ENCODE data around the gene OOEP. TPM values are rescaled to one million over a fixed set of nuclear protein-coding genes. Genes with fewer than 3 reads are reported as not detected.

Gene OOEP
- polyA plus RNA-seq, 3 donors: not detected

DNA sequence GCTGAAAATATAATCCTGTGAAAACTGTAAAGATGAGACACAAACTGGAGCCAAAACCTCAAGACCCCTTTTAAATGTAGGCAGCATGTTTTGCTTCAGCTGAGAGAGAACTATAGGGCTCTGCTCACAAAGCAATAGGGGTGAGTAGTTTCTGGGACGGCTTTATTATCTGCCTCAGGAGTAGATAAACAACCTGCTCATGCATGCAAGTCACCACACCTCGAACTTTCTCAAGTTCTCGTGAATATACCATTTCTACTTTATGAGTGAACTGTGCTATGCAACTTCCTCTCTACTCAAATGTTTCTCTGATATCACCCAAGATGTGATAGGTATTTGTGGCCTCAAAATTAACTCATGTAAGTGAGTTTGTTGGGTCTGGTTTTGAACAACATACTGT is 7.5 kb upstream of the OOEP start:
- H3K4me1 Mint-ChIP-seq: no peaks in the 10 kb centered on the region
- WGBS (ENCODE audit: insufficient coverage): no CpG with 5 or more reads among the region's 3 CpGs
- no peak overlapping the region for H3K4me3 ChIP-seq (replicated peaks in 1 of 3; ENCODE audit: low read depth in 2 of 3, low read length in 3 of 3)
- H3K27ac Mint-ChIP-seq: no peak overlapping the region
- H3K36me3 Mint-ChIP-seq: no peaks in the 10 kb centered on the region
- DNase-seq: no peak
- no peaks in the 10 kb centered on the region for H3K79me2 ChIP-seq (ENCODE audit: insufficient read depth, low read length)
- TF ChIP-seq, protein P1, sequence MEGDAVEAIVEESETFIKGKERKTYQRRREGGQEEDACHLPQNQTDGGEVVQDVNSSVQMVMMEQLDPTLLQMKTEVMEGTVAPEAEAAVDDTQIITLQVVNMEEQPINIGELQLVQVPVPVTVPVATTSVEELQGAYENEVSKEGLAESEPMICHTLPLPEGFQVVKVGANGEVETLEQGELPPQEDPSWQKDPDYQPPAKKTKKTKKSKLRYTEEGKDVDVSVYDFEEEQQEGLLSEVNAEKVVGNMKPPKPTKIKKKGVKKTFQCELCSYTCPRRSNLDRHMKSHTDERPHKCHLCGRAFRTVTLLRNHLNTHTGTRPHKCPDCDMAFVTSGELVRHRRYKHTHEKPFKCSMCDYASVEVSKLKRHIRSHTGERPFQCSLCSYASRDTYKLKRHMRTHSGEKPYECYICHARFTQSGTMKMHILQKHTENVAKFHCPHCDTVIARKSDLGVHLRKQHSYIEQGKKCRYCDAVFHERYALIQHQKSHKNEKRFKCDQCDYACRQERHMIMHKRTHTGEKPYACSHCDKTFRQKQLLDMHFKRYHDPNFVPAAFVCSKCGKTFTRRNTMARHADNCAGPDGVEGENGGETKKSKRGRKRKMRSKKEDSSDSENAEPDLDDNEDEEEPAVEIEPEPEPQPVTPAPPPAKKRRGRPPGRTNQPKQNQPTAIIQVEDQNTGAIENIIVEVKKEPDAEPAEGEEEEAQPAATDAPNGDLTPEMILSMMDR (IDR thresholded peaks at IDR 0.05): no peak
- no peaks in the 10 kb centered on the region for H4K20me1 ChIP-seq (ENCODE audit: insufficient read depth, low read length)
- no peak overlapping the region for H2AFZ ChIP-seq (ENCODE audit: insufficient read depth, low read depth, low read length, poor library complexity, severe bottlenecking)
- H3K36me3 ChIP-seq (replicated peaks in 1 of 2; ENCODE audit: control insufficient read depth in 1 of 2, insufficient read depth in 2 of 2, low read length in 2 of 2): no peaks in the 10 kb centered on the region
- peaks cover 2 to 8% (median 5%) of the 10 kb centered on the region in 7 donors for H3K9me3 Mint-ChIP-seq
- no peak overlapping the region for H3K27ac ChIP-seq (ENCODE audit: low read depth in 1 of 2, low read length in 2 of 2)
- H3K4me1 ChIP-seq (ENCODE audit: control insufficient read depth in 1 of 2, insufficient read depth in 2 of 2, low read length in 2 of 2): no peaks in the 10 kb centered on the region
- no peak overlapping the region for H3K4me2 ChIP-seq (replicated peaks; ENCODE audit: extremely low read depth, low read length, poor library complexity, severe bottlenecking)
- H3K27me3 ChIP-seq (ENCODE audit: control insufficient read depth in 2 of 2, insufficient read depth in 2 of 2, low read length in 2 of 2): no peaks in the 10 kb centered on the region
- peaks cover 3 to 7% of the 10 kb centered on the region in 2 donors for H3K9me3 ChIP-seq (replicated peaks in 1 of 2; ENCODE audit: control insufficient read depth in 1 of 2, insufficient read depth in 1 of 2, low read length in 2 of 2)
- no peak overlapping the region for H3K9ac ChIP-seq (ENCODE audit: insufficient read depth, low read length, poor library complexity, severe bottlenecking)
- intact Hi-C loops (cut with micrococcal nuclease): no loop called here
- peaks cover 0 to 2% (median 0%) of the 10 kb centered on the region in 3 donors for H3K27me3 Mint-ChIP-seq (ENCODE audit: low read depth in 3 of 3)
- H3K4me3 Mint-ChIP-seq: no peak overlapping the region

DNA sequence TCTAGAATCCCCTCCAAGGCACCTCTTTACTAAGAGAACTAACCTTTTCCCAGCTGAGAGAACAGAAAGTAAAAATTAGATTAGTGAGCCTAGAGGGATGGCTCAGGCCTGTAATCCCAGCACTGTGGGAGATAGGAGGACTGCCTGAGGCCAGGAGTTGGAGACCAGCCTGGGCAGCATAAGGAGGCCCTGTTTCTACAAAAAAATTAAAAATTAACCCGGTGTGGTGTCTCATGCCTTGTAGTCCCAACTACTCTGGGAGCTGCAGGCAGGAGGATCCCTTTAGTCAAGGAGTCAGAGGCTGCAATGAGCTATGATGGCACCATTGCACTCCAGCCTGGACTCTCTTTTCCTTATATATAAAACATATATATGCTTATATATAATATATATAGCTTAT is 5.5 kb upstream of the OOEP start:
- WGBS (ENCODE audit: insufficient coverage): 100% methylated on average over 1 of the region's 1 CpG
- Mint-ChIP-seq H3K4me3 (no peak overlapping the region), H3K27ac (no peak overlapping the region), H3K9me3 (peaks cover 2 to 24% (median 16%) of the 10 kb centered on the region in 7 donors), H3K27me3 (ENCODE audit: low read depth in 3 of 3) (peaks cover 0 to 1% (median 1%) of the 10 kb centered on the region in 3 donors), H3K4me1 (no peaks in the 10 kb centered on the region), H3K36me3 (no peaks in the 10 kb centered on the region)
- H3K9ac ChIP-seq (ENCODE audit: insufficient read depth, low read length, poor library complexity, severe bottlenecking): no peak overlapping the region
- intact Hi-C loops (cut with micrococcal nuclease): no loop called here
- no peak overlapping the region for H2AFZ ChIP-seq (ENCODE audit: insufficient read depth, low read depth, low read length, poor library complexity, severe bottlenecking)
- TF ChIP-seq, protein P1 (IDR thresholded peaks at IDR 0.05): no peak
- no peaks in the 10 kb centered on the region for H3K27me3 ChIP-seq (ENCODE audit: control insufficient read depth in 2 of 2, insufficient read depth in 2 of 2, low read length in 2 of 2)
- no peak overlapping the region for H3K4me3 ChIP-seq (replicated peaks in 1 of 3; ENCODE audit: low read depth in 2 of 3, low read length in 3 of 3)
- no peak overlapping the region for H3K27ac ChIP-seq (ENCODE audit: low read depth in 1 of 2, low read length in 2 of 2)
- no peaks in the 10 kb centered on the region for H4K20me1 ChIP-seq (ENCODE audit: insufficient read depth, low read length)
- no peak for DNase-seq
- H3K79me2 ChIP-seq (ENCODE audit: insufficient read depth, low read length): no peaks in the 10 kb centered on the region
- H3K4me1 ChIP-seq (ENCODE audit: control insufficient read depth in 1 of 2, insufficient read depth in 2 of 2, low read length in 2 of 2): no peaks in the 10 kb centered on the region
- no peak overlapping the region for H3K4me2 ChIP-seq (replicated peaks; ENCODE audit: extremely low read depth, low read length, poor library complexity, severe bottlenecking)
- peaks cover 9 to 23% of the 10 kb centered on the region in 2 donors for H3K9me3 ChIP-seq (replicated peaks in 1 of 2; ENCODE audit: control insufficient read depth in 1 of 2, insufficient read depth in 1 of 2, low read length in 2 of 2)
- H3K36me3 ChIP-seq (replicated peaks in 1 of 2; ENCODE audit: control insufficient read depth in 1 of 2, insufficient read depth in 2 of 2, low read length in 2 of 2): no peaks in the 10 kb centered on the region

Data from CD14-positive monocyte (primary cell).